CD4-positive, alpha-beta T cell treated with Interleukin-4 for 1 hour (primary cell): ENCODE results near the gene AQP3.
"Not testable (repeated sequence)": the region's sequence is repeated elsewhere in the genome, so short reads cannot be mapped to it uniquely, and the experiment has no call there.

Source experiments
- DNase-seq, 2 donors: peaks; one replicate each; pipeline ENCODE4 v3.0.0-alpha.2; 2020 to 2022

The AQP3 gene

DNA sequence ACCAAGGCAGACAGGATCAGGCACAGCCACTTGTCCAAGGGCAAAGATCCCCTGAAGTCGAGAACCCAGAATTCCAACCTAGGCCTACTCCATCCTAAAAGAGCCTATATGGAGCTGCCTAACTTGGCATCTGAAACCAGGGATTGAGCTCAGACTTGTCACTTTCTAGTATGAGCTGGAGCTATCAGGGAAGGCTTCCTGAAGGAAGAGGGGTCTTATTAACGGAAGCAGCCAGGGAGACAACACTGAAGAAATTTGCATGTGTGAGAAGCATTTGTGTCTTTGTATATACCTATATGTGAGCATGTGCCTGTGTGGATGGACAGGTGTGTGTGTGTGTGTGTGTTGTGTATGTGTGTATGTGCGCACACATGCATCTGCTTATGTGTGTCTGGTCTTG is 40.3 kb downstream of the AQP3 start:
- no peak for DNase-seq

DNA sequence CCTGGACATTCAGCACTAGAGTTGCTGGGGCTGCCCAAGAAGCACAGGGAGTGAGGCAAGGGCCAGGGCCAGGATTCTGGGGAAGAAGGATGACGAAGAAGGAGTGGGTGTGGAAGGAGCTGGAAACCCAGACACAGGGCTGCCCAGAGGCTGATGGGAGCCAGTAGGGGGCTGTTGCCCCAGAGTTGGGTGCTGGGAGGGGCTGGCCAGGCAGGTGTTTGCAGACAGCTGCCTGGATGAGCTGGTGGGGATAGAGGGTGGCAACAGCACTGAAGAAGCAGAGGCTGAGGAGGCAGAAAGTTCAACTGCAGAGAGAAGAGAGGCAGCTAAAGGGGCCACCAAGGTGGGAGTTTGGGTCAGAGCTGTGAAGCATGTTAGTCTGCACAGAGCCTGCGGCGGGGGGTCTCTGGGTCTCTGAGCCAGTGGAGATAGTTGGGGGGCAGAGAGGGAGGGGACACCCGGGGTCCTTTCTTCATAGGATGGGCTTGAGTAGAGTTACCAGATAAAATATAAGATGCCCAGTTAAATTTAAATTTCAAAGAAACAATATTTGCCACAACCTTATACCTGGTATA is 42.5 kb downstream of the AQP3 start:
- no peak for DNase-seq

GRCh38 chr9:33403941-33404787 is 43.2 kb downstream of the AQP3 start:
- DNase-seq, result no peak

DNA sequence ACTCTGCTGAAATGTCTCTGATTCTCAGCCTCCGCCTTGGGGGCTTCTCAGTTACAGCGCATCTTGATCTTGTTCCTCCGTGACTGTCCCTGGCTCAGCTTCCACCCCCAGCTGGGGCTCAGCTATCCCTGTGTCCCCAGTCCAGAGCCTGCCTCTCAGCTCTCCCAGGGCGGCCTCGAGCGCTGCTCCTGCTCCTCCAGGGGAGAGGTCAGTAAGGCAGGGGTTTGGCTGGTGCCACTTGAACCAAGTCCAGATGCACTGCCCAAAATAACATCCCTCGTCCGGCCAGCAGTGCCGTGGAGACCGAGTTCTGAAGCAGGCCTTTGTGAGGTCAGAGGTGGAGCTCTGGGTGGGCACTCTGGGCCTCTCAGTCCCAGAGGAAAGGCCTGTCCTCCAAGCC is 45.0 kb downstream of the AQP3 start, which contains the start of gene AQP7:
Gene AQP7 (minus strand): TSS at position 198 of the 400 bp plus-strand sequence. CDS start 1,306 bp downstream, outside the sequence.
- DNase-seq, result not testable (repeated sequence)

DNA sequence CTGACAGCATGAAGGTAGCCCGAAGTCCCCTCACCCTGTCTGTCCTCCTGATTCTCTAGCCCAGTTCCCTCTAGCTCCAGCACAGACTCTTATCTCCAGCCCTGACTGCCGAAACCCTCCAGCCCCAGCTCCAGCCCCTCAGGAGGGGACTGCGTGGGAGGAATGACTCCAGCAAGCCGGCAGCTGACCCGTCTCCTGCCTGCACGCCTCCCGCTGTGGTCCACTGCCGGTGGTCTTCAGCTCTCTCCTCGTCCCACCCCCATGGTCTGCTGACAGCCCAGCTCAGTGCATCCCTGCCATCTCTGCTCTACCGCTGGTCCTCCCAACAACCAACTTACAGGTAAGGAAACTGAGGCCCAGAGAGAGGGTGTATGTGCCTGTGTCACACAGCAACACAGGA is 45.6 kb downstream of the AQP3 start:
- not testable (repeated sequence) for DNase-seq

DNA sequence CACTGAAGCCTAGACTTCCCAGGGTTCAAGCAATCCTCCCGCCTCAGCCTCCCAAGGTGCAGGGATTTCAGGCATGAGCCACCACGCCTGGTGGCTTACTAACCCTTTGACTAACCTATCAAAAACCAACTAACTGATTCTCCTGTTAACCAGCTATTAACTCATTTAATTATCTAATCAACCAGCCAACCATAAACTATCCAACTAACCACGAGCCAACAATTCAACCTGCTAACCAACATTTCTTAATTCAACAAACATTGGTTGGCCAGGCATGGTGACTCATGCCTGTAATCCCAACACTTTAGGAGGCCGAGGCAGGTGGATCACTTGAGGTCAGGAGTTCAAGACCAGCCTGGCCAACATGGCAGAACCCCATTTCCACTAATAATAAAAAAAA is 48.3 kb downstream of the AQP3 start:
- not testable (repeated sequence) for DNase-seq

DNA sequence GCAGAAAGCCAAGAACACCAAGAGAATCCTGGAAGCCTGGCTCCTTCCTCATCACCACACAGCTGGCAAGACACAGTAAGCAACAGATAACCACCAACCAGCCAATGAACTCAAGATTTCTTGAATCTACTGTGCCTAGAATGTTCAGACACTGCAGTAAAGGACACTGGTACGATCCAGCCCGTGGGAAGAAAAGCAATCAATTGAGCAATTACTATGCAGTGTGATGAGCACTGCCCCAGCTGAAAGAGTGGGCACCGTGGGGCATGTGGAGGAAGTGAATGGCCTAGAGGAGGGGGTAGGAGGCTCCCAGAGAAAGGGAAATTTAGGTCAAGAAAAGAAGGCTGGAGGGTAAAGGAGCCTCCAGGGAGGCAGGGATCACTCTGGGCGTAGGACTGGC is 49.6 kb downstream of the AQP3 start:
- DNase-seq, result not testable (repeated sequence)

- not testable (repeated sequence) for DNase-seq
Measured at GRCh38 chr9:33395159-33395879, 52.1 kb downstream of the AQP3 start.

- DNase-seq, result not testable (repeated sequence)
Measured at GRCh38 chr9:33393986-33394385, 53.4 kb downstream of the AQP3 start.

- no peak for DNase-seq
Measured at GRCh38 chr9:33393581-33393980, 53.8 kb downstream of the AQP3 start.

GRCh38 chr9:33392591-33393021 is 54.8 kb downstream of the AQP3 start:
- DNase-seq, result not testable (repeated sequence)
